ENCODE results near the gene ERAP2.
"Not testable (repeated sequence)": the region's sequence is repeated elsewhere in the genome, so short reads cannot be mapped to it uniquely, and the experiment has no call there.

Gene ERAP2

DNA sequence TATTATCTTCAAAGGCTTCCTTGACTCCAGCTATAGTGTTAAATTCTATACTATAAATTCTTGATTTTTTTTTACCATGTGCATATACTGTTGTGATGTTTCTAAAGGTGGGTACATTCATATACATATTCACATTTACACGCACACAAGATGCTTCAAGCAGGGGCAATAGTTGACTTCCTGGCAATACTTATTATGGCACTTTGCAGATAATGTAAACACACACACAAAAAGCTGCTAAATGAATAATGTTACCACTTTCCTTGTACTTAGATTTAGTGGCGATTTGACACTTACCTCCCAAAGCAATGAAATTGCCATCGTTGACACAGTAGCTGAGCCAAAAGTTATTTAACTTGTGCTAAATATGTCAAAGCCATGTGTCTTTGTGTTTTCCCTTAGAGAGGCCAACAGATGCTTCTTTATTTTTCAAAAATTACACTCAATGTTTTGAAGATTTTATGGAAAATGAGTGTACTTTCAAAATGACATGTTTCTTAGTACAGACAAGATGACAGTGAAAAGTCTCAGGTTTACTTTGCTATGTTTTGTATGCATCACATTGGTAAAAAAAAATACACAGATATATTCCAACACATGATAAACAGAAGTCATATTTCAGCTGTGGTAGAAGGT lies 12.2 kb upstream of the ERAP2 start:
- no peak for DNase-seq (ENCODE audit: low read depth)

DNA sequence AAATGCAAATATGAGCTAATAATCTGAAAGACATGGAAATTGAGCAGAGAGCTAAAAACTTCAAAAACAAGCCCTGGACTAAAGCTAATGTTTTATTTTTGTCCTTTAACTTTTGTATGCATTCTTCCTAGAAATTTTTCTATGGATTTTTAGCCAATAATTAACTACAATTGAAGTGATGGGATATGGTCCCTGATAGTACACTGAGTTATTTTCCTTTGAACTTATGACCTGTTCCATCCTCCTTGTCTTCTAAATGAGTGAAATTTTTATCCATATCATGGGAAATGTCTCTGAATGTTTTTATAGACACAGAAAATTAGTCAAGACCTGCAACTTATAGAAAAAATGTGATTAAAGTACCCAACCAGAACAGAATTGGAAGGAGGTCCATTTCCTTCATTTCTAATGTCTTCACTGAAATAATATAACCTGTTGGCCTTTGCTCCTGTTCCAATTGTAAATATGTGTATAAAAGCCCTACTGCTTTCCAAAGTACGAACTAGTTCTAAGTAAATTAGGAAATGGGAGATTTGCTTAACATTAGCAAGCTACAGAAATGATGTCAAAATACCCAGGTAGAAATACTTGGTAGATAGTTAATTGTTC lies 11.3 kb upstream of the ERAP2 start:
- DNase-seq (ENCODE audit: low read depth) = no peak

DNA sequence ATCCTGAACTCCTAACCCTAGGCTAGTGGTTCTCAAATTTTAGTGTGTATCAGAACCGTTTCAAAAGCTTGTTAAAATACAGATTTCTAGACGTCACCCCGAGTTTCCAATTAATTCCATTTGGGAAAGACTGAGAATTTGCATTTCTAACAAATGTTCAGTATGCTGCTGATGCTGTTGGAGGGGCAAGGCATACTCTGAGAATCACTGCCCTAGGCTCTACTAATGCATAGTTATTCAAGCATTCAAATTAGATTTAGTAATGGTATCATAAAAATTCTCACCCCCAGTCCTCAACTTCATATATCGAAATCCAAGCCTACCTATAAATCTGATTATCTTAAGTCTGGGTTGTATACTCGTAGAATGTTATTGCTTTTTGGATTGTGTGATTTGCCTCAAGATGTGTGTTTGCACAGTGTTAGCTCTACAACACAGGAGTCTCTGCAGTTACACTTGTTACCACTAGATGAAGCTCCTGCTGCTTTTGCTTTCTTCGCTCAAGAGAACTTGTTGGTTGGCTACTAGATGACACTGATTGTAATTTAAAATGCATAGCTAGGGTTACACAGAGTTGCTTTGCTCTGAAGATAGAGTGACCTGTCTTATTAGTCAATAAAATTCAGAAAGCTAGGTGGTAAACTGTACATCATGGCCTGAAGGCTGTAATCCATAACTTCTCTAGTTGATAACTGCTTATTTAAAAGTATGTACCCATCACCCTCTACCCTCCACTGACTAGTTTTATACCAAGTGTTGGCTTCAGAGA lies 7.5 kb upstream of the ERAP2 start:
- DNase-seq (ENCODE audit: low read depth) = no peak

DNA sequence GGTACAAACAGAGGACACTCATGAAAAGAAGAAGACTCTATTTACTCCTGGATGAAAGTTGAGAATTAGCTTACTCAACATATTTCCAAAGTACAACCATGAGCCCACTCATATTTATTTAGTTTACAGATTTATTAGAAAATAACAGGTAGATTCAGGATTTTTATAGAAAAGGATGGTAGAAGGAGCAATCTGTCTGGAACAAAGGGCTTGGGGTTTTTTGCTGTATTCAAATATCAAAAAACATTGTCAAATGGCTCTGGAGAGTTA lies 7.0 kb upstream of the ERAP2 start:
- no peak for DNase-seq (ENCODE audit: low read depth)

DNA sequence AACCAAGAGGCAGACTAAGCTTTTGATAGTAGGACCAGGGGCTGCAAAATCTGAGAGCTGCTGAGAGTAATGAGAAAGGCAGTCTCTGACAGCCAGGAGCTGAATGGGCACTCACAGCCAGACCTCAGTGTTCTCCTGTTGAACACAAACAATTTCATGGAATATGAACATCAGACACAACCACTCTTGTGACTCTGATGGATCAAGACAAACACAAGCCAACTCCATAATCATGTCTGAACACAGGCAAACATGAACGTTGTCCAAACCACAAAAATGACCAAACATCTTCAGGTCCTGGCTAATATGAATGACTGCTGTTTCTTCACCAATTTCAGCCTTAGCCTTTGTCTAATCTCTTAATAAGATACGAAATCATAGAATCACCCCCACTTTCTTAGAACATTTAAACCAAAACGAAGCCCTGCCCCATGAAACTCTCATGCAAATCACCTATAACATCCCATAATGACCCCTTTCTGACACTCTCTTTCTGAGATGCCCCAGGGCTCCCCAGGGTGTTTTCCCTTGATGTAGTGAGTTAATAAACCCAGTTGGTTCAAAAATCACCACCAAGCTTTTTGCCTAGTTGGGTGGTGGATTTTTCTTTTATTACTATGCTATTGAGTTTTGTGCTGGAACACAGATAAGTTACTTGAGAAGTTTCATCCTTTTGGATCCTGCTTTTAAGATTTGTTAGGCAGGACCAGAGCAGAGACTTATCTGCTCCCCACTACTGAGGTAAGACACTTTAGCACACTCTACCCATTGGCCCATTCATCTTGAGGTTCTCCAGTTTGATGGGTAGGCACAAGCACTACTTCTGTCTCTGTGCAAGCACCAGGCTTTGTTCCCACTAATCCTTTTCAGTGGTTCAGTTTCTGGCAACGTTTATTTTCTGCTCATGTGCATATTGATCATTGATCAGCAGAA lies 5.9 kb upstream of the ERAP2 start:
- DNase-seq (ENCODE audit: low read depth) = no peak

DNA sequence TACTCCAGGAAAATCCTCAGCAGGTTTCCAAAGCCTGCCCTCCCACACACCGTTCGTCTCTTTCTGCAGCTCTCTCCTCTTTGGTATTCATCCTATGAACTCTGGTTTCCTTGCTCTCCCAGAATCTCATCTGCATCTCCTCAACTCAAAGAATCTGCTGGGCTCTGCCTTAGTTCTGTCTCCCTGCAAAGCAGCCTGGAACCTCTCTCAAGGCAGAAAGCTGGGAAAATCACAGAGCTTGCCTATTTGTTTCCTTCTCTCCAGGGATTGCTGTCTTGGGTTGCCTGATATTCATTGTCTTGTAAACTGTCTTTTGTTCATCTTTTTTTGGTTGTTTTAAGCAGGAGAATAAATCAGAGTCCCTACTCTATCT lies 5.3 kb upstream of the ERAP2 start:
- no peak for DNase-seq (ENCODE audit: low read depth)

DNA sequence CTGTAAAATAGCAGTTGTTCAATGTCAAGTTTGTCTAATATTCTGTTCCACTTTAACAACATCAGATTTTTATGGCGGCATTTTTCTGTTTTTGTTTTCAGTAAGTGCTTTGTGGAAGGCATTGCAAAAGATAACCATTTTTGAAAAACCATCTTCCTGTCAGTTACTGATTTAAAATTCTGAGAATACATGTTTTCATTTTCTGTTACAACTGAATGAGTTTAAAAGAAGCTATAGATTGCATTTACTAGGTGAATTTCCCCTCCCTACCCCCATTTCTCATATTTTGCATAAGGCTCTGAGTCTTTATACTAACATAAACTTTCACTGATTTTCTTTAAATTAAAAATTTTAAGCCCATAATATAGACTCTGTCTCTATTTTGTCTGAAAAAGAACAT lies 4.6 kb upstream of the ERAP2 start:
- no peak for DNase-seq (ENCODE audit: low read depth)

DNA sequence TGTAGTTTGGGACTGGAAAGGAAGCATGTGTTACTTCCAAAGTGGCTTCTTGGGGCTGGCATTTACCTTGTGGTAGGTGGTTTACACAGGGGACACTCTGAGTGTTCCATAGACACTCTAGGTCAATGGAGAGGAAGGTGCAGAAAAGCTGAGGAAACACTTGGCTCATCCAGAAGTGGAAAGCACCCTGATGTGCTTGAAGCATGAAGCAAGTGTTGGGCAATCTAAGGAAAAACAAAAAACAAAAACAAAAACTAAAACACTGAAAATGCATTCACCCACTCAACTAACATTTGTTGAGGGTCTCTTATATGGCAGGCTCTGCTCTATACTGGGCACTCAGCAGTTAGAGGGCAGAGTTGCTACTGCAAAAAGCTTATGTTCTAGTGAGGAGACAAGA lies 2.9 kb upstream of the ERAP2 start:
- DNase-seq (ENCODE audit: low read depth) = no peak

DNA sequence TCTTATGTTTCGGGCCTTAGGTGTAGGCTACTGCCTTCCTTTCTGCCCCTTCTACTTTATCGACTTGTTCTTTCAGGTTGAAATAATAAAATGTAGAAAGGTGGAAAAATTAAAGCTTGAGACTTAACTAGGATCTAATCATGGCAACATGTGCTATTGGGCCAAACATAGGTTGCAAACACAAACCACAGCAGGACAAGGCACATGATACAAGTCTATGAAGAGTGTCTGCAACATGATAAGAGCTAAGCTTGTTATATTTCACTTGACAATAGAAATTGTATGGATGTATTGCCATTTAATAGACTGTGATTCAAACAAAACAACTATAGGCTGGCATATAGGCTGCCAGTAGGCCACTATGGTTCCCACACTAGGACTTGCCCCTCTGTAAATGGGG lies 1.7 kb upstream of the ERAP2 start:
- no peak for DNase-seq (ENCODE audit: low read depth)

DNA sequence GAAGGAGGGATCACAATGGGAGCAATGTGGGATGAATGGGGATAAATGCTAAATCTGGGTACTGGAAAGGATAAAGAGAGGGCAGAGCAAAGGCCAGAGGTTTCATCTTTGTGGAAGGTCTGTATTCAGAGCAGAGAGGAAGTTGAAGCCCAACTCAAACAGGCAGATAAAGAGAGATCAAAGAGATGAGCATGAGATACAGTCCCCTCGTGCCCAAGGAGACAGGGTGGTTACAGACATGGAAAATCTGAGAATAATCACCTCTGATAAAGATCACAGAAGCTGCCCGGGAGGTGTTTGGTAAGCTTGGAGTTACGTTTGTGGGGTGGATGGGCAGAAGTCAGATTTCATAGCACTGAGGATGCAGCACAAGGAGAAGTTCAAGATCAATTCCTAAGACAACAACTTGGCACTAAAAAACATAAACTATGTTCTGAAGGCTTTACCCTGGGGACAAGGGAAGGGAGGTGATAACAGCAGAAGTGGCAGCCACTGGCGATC lies 459 bp upstream of the ERAP2 start:
- DNase-seq (ENCODE audit: low read depth) = no peak

DNA sequence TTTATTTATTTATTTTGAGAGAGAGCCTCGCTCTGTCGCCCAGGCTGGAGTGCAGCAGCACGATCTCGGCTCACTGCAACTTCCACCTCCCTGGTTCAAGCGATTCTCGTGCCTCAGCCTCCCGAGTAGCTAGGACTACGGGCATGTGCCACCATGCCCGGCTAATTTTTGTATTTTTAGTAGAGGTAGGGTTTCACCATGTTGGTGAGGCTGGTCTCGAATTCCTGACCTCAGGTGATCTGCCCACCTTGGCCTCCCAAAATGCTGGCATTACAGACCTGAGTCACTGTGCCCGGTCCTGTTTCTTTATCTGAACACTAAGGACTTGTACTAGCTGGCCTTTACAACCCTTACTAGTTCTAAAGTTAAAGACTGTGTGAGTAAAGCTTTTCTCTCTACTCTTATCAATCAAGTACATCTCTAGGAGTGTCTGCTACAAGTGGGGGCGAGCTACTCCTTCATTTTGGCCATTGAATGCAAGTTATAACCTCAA lies 723 bp downstream of the ERAP2 start:
- DNase-seq (ENCODE audit: low read depth) = not testable (repeated sequence)

DNA sequence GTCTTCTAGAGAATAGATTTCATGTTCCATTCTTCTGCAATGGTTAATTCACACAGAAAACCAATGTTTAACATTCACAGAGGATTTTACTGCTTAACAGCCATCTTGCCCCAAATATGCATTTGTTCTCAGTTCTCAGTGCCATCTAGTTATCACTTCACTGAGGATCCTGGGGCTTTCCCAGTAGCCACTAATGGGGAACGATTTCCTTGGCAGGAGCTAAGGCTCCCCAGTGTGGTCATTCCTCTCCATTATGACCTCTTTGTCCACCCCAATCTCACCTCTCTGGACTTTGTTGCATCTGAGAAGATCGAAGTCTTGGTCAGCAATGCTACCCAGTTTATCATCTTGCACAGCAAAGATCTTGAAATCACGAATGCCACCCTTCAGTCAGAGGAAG lies 3.4 kb downstream of the ERAP2 start:
- DNase-seq (ENCODE audit: low read depth) = no peak

DNA sequence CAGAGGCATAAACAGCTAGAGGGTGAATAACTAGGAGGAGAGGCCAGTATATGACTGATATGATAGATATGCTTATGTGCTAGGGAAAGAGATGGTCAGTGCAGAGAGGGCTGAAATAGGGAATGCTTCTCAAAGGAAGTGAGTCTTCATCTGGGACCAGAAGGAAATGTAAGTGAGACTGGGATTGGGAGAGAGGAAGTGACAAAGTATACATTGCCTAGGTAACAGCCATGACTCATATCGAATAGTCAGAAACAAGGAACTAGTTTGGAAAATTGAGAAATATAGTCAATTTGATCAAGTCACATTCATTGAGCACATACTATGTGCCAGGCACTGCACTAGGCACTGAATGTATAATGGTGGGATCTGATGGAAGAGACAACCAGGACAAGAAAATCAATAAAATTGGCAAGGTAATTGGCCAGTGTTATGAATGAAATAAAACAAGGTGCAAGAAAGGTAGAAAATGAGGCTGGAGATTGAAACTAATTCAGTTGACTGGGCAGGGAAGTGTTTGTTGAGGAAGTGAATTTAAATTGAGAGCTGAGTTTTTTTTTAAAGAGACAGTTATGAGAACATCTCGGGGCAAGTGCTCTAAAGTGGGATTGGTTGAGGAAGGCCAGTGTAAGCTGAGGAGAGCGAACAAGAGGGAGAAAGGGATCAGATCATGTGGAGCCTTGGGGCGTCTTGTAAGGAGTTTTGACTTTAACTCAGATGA lies 4.3 kb downstream of the ERAP2 start:
- DNase-seq (ENCODE audit: low read depth) = peak; percentile 9

DNA sequence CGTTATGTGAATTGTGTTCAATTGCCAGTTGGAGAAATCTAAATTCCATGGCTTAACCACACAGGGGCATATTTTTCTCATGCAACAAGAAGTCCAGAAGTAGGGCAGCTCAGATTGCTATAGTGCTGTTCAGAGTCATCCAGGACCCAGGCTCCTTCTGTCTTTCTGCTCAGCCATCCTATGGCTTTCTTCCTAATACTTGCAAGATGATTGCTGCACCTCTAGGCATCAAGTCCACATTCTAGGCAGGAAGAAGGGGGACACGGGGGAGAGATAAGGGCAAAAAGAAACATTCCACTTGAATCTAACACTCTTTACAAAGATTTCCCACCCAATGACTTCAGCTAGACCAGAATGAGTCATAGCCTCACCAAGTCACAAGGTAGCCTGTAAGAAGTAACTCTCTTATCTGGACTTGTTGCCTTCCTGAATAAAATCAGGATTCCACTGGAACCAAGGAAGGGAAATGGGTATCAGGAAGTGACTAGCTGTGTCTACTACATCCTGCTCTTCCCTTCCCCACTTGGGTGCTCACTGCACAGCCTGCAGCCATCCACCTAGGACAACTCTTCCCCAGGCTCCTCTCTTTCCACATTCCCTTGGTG lies 5.3 kb downstream of the ERAP2 start:
- DNase-seq (ENCODE audit: low read depth) = peak; percentile 30

DNA sequence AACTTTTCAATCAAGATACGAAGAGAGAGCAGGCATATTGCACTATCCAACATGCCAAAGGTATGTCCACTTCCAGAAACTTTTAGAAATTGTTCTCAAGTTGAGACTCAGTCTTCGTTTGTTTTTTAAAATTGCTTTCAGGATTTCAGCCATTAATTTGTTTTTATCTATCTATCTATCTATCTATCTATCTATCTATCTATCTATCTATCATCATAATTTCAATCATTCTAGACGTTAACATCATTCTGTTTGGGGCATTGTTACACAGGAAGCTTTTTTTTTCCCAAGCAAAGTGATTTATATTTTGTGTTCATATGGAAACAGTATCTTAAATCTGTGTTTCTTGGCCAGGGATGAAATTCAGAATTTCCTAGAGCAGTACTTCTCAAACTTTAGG lies 7.6 kb downstream of the ERAP2 start:
- no peak for DNase-seq (ENCODE audit: low read depth)

DNA sequence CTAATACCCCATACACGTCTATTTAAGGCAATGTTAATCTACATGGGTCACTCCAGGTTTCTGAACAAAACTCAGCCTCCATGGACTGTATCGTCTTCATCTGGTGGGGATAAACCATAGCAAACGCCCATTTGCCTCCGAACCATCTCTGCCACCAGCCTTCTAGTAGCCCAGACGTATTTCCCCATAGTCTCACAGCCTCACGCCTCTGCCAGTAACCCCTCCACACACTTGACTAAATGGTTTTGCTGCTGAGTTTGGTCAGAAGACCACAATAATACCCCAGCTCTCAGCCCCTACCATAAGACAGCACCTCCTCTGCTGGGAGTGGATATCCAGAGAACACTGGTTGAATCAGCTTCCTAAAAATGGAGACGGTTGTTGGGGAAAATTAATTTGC lies 8.7 kb downstream of the ERAP2 start:
- no peak for DNase-seq (ENCODE audit: low read depth)

DNA sequence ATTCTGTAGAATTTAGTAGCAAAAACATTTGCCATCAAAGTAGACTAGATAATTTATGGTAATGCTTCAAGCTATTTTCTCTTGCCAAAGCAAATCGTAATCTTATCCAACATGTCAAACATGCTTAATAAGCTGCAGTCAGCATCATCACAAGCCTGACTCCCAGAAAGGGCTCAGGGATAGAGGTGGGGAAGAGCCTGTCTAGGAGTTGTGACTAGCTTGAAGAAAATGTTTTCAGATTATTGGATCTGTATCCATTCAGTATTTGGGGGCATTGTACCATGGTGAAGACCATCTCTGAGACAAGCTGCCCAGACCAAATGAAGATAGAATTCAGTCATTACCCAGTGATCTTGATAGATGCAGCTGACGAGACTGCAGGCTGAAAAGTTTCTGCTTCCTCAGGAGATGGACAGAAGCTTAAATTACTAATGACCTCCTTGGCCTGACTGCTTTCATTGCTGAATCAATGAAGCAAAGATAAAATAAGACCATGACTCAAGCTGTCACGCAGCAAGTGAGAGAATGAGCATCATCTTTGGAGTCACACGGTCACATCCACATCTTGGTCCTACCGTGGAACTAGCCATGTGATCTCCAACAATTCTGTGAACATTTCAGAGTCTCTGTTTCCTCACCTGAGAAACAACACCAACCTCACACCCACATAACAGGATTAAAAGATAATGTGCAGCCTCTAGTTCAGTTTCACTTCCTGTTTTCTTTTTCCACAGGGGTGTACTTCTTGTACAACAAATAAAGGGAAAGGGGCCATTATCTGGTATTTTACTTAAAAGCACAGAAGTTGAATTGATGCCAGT lies 9.4 kb downstream of the ERAP2 start:
- DNase-seq (ENCODE audit: low read depth) = no peak

DNA sequence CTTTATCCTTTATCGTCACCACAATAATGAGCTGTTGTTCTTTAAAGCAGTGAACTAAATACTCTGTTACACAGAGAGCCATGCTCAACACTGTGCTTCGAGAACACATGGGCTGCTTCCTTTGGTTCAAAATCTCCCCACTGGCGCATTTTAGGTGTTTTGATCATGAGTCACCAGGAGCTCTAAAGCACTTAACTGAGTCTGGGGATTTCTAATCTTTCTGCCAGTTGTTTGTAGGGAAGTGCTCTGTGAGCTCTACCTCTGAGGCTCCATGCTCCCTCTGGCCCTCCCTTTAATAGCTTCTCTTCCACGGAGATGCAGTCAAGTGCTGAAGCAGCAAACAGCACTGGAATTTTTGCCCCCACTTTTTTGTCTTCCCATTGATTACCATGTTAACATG lies 17.0 kb downstream of the ERAP2 start:
- peak; percentile 41 for DNase-seq (ENCODE audit: low read depth)

DNA sequence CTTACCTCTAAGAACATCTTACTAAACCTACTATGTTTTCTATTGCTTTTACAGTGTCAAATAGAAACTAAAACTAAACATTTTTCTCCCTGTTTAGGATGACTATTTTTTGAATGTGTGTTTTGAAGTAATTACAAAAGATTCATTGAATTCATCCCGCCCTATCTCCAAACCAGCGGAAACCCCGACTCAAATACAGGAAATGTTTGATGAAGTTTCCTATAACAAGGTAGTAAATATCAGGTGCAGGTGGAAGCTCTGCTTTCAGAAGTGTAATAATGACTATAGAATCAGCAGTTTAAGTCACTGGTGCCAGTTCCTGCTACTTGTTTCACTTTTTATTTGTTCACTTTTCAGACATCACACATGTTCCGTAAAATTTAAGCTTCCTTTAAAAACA lies 20.0 kb downstream of the ERAP2 start:
- no peak for DNase-seq (ENCODE audit: low read depth)

DNA sequence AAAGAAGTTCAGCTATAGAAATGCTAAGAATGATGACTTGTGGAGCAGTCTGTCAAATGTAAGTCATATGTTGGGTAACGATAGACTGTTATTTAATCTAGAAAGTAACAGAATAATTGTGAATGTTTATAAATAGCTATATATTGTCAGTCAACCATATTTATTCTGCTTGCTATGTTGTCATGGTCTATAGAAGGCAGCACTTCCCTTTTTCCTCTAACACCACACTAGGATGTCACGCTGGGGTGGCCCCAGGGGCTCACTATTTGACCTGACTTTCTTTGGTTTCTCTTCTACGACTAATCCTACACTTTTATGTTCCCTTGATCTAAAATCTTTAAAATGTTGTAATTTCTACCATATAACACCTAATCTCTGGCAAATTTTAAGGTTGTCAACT lies 20.5 kb downstream of the ERAP2 start:
- DNase-seq (ENCODE audit: low read depth) = no peak
